OCI-LY3 (cell line): ENCODE measurements around the gene CLCN2.
"Not testable (repeated sequence)": the region's sequence is repeated elsewhere in the genome, so short reads cannot be mapped to it uniquely, and the experiment has no call there.

ENCODE experiments used
- CTCF ChIP-seq: fragments of 200-600, 300-600 bp; sonication (generic); IDR thresholded peaks from 2 replicates; pipeline ENCODE4 v1.5.1; 2014; ENCODE audit warnings: antibody characterized with exemption, low read length, low read depth
- EZH2phosphoT487 ChIP-seq: fragments of 200-600 bp; shearing (Covaris generic); IDR thresholded peaks from 2 replicates; pipeline ENCODE4 v1.6.1; 2018; ENCODE audit warnings: antibody characterized with exemption, mixed run types, low read depth

GRCh38 chr3:184339451-184340135, 21.8 kb downstream of the CLCN2 start:
- not testable (repeated sequence) for TF ChIP-seq CTCF, EZH2phosphoT487
